Fibroblast of skin of left biceps (primary cell): ENCODE results near the gene FGF3.

Experiments
- DNase-seq, 2 experiments: peaks; one replicate each; pipeline ENCODE4 v3.0.0-alpha.2; 2013; ENCODE audit warnings: low read depth in 2 of 2

The FGF3 gene

GRCh38 chr11:69844396-69844795 is 25.2 kb upstream of the FGF3 start:
- no peak for DNase-seq

DNA sequence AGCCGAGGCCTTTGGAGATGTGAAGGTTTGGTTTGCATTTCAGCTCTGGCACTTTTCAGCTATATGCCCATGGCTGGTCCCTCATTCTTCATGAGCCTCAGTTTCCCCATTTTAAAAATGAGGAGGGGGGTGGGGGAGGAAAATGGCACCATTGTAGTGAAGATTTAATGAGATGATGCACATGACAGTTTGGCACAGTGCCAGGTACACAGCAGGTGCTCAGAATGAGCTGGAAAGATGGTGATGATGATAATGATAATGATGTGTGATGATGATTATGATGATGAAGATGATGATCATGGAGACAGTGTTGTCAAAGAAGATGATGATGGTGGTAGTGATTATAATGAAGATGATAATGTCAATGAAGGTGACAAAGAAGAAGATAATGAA is 24.3 kb upstream of the FGF3 start:
- DNase-seq, result no peak

GRCh38 chr11:69842746-69843528 is 23.7 kb upstream of the FGF3 start:
- no peak for DNase-seq

- no peak for DNase-seq
Observed at GRCh38 chr11:69841859-69842698, 22.9 kb upstream of the FGF3 start.

DNA sequence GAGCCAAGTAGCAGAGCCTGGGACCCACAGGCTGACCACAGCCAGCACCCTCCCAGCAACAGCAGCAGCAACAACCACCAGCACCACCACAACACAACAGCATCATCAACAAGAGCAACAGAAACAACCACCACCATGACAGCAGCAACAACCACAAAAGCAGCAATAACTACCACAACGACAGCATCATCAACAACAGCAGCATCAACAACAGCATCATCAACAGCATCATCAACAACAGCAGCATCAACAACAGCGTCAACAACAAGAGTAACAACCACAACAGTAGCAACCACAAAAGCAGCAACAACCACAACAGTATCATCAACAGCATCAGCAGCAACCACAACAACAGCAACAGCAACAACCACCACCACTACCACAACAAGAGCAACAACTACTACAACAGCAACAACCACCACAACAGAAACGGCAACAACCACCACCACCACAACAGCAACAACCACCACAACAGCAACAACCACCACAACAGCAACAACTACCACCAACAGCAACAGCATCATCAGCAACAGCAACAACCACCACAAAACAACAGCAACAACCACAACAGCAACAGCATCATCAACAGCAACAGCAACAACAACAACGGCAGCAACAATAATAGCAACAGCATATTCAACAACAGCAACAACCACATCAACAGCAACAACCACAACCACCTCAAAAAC is 22.1 kb upstream of the FGF3 start:
- DNase-seq, result no peak

- no peak for DNase-seq
Observed at GRCh38 chr11:69840371-69841169, 21.4 kb upstream of the FGF3 start.

DNA sequence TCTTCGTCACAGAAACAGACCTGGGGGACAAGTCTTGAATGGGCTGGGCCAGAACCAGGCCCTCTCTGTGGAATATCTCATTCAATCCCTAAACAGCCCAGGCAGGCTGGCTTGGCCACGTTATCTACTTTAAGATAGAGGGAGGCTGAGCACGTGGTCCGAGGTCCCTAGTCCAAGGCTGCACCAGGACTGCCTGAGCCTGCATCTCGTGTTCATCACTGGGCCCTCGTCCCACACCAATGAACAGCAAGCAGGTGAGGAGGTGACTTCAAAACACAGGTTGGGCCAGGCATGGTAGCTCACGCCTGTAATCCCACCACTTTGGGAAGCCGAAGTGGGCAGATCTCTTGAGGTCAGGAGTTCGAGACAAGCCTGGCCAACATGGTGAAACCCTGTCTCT is 20.3 kb upstream of the FGF3 start:
- DNase-seq, result no peak

DNA sequence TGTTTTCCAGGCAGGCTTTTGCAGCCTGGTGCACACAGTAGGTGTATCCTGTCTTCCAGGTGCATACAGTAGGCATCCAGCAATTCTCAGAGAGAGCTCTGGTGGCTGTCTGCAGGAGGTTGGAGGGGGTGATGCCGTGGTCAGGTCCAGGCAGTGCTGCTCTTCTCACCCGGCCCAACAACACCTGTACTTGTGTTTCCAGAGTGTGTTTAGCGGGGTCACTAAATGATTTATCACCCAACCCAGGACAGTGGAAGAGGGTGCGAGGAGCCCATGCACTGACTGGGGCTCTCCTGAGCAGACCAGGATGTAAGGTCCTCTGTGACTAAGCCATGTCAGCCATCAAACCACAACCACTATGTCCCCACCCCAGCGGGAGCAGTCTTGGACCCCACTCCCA is 18.6 kb upstream of the FGF3 start:
- DNase-seq, result no peak

GRCh38 chr11:69836401-69836800 is 17.2 kb upstream of the FGF3 start:
- no peak for DNase-seq

GRCh38 chr11:69834811-69835800 is 15.9 kb upstream of the FGF3 start:
- DNase-seq, result no peak

DNA sequence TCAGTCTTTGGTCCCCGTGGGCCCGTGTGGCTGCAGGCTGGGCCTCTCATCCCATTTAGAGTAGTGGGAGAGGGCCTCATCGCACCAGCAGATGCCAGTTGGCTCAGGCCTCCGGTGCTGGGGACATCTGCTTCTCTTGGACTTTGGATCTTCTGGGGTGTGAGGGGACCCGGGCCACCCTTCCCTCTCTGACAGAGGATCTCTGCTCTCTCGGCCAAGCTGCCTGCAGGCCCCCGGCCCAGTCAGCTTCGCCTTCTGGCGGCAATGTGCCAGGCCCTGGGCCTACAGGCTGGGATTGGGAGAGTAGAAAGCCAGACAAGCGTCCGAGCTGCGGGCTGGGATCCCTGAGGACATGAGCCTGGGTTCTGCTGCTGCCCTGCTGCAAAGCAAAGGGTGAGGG is 15.0 kb upstream of the FGF3 start:
- DNase-seq, result no peak

GRCh38 chr11:69832561-69833413 is 13.6 kb upstream of the FGF3 start:
- DNase-seq, result no peak

DNA sequence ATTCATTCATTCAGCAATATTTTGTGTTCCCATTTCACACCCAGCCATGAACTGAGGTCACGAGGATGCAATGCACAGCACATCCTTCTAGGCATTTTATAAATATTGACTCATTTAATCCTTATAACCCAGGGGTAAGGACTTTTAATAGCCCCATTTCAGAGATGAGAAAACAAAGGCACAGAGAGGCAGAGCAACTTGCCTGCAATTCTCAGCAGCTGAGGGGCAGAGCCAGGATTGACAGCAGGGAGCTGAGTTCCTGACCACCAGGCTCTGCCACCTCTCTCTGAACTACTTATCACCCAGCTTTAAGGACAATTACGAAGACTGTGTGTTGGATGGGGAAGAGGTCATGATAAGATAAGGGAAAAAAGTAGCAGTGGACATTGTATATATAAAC is 12.8 kb upstream of the FGF3 start:
- DNase-seq, result no peak

DNA sequence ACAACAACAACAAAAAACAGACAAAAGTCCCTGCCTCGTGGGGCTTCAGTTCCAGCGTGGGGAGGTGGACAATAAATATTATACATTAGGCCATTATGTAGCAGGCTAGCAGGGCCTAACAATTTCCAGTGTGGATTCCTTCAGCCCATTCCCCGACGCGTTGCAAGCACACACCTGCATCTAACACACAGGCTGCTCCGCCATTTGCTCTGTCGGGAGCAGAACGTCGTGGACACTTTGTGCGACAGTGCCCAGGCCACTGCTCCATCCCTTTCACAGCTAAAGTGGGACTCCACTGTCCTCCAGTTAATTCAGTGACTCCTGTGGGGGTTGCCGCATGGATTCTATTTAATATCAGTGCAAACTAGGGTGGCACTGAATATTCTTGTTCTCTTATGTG is 10.9 kb upstream of the FGF3 start:
- DNase-seq, result no peak

DNA sequence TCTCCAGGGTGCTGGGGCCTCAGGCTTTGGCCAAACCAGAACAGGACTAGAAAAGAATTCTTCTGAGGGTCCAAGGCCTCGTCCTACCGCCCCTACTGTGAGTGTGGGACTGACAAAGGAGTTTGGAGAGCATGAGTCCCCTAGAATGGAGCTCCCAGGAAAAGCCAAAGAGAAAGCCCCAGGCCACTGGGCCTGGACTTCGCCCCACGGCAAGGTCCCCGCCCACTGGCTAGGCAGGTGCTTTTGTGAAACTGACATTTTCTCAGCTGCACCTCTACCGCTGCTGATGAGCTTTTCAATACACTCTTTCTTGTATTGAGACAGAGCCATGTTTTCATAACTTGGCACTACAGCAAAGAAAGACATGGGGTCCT is 9.7 kb upstream of the FGF3 start:
- DNase-seq, result no peak

- DNase-seq, result no peak
Observed at GRCh38 chr11:69828276-69828970, 9.2 kb upstream of the FGF3 start.

DNA sequence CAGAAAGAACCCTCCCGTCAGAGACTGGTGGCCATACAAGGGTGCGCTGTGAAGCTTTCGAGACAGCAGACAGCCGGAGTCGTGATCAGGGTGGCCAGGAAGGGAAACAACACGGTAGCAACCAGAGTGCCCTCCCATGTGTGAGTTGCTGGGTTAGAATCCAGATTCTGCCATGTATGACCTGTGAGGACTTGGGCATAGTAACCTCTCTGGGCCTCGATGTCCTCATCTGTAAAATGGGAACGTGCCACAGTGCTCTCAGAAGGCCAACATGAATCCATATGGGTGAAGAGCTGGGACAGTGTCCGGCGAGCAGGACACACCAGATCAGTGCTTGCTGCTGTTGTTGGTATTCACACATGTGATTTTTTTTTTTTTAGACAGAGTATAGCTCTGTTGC is 7.6 kb upstream of the FGF3 start:
- no peak for DNase-seq

DNA sequence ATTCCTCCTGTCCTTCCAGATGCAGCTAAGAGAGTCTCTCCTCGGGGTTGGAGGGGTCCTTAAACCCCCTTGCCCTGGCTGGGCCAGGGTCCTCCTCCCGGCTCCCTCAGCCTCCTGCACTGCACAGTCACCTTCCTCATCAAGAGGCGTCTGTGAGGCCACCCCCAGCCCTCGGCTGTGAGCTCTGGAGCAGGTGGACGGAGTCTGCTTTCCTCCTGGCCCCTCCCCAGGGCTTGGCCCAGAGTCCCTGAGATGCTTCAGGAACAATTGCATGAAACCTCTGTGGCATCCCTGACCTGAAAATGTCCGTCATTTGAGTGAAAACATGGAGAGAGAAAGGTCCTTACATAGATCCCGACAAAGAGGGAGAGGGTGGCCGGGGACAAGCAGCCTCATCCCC is 6.7 kb upstream of the FGF3 start:
- DNase-seq, result no peak
